ENCODE measurements around the gene ZBED4.
A peak's percentile ranks its signal among the peaks of the same experiment; 100 is the strongest.
"Not testable (repeated sequence)": the region's sequence is repeated elsewhere in the genome, so short reads cannot be mapped to it uniquely, and the experiment has no call there.

The ZBED4 gene, protein sequence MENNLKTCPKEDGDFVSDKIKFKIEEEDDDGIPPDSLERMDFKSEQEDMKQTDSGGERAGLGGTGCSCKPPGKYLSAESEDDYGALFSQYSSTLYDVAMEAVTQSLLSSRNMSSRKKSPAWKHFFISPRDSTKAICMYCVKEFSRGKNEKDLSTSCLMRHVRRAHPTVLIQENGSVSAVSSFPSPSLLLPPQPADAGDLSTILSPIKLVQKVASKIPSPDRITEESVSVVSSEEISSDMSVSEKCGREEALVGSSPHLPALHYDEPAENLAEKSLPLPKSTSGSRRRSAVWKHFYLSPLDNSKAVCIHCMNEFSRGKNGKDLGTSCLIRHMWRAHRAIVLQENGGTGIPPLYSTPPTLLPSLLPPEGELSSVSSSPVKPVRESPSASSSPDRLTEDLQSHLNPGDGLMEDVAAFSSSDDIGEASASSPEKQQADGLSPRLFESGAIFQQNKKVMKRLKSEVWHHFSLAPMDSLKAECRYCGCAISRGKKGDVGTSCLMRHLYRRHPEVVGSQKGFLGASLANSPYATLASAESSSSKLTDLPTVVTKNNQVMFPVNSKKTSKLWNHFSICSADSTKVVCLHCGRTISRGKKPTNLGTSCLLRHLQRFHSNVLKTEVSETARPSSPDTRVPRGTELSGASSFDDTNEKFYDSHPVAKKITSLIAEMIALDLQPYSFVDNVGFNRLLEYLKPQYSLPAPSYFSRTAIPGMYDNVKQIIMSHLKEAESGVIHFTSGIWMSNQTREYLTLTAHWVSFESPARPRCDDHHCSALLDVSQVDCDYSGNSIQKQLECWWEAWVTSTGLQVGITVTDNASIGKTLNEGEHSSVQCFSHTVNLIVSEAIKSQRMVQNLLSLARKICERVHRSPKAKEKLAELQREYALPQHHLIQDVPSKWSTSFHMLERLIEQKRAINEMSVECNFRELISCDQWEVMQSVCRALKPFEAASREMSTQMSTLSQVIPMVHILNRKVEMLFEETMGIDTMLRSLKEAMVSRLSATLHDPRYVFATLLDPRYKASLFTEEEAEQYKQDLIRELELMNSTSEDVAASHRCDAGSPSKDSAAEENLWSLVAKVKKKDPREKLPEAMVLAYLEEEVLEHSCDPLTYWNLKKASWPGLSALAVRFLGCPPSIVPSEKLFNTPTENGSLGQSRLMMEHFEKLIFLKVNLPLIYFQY

DNA sequence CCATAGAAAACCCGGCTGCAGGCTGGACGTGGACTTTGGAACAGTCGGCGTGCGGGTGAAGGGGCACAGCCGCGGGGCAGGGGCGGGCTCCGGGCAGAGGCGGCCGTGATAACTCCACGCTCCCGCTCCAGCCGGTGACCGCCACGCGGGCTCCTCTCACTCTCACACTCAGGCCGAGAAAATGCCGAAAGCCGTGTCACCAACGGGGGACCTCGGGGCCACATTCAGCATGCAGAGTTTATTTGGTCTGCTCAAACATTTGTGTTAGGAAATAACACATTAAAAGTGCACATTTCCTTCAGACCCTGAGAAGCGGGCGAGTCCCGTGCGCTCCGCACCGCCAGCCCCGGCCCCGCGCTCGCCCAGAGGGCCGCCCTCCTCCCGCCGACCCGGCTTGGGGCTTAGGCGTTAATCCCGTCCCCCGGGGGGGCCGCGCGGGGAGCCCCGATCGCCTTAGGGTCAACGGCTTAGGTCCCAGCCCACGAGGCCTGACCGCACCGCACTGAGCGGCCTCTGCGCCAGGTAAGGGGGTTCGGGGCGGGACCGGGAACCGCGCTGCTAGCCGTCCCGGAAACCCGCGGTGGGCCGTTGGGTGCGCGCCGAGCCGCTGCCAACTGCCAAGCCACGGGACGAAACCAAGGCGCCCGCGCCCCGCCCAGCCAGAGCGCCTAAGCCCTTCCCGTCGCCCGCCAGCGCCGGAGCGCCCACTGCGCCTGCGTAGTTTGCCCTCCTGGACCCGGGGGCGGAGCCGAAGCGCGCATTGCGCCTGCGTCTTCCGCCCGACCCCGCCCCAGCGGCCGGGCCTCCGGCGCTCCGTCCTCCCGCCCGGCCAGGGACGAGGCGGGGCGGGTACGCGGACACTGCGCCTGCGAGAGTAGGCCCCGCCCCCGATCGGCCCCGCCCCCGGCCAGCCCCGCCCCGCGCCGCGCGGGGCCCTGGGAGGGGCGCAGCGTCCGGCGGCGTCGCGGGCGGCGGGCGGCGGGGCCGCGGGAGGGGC, at the start of gene ZBED4:
Gene ZBED4 (plus strand): TSS at position 947 of the 997 bp plus-strand sequence. CDS start 29,819 bp downstream, outside the sequence.
- DNase-seq (ENCODE audit: low spot score): peak; percentile 99

DNA sequence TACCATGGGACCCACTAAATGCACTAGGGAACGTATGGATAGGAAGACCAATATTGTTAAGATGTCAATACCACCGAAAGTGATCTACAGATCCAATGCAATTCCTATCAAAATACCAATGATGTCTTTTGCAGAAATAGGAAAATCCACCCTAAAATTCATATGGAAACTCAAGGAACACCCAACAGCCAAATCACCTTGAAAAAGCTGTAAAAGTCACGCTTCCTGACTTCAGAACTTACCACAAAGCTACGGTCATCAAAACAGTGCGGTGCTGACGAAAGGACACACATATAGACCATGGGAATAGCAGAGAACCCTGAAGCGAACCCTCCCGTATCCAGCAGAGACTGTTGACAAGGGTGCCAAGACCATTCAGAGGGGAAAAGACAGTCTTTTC, 46.5 kb upstream of the ZBED4 start:
- DNase-seq (ENCODE audit: low spot score): no peak

DNA sequence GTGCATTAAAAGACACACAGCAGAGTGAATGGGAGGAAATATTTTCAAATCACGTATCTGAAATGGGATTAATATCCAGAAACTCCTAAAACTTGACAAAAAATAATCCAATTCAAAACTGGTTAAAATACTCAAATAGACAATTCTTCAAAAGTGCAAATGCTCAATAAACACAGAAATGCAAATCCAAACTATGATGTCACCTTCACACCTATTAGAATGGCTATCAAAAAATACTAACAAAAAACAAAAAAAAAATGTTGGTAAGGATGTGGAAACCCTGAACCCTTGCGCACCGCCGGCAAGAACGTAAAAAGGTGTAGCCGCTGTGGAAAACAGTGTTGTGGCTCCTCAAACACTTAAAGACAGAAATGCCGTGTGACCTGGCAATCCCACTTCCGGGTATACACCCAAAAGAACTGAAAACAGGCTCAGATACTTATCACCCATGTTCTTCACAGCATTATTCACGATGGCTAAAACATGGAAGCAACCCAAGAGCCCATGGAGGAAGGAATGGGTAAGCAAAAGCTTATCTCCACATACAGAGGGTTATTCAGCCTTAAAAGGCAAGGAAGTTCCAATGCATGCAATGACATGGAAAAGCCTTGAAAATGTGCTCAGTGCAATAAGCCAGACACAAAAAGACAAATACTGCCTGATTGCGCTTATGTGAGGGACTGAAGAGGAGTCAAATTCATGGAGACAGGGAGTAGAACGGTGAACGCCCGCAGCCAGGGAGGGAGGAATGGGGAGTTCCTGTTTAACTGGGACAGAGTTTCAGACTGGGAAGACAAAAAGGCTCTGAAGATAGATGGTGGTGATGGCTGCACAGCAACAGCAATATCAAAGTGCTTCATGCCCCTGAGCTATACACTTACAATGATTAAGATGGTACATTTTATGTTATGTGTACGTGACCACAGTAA, 45.6 kb upstream of the ZBED4 start:
- no peak for DNase-seq (ENCODE audit: low spot score)

DNA sequence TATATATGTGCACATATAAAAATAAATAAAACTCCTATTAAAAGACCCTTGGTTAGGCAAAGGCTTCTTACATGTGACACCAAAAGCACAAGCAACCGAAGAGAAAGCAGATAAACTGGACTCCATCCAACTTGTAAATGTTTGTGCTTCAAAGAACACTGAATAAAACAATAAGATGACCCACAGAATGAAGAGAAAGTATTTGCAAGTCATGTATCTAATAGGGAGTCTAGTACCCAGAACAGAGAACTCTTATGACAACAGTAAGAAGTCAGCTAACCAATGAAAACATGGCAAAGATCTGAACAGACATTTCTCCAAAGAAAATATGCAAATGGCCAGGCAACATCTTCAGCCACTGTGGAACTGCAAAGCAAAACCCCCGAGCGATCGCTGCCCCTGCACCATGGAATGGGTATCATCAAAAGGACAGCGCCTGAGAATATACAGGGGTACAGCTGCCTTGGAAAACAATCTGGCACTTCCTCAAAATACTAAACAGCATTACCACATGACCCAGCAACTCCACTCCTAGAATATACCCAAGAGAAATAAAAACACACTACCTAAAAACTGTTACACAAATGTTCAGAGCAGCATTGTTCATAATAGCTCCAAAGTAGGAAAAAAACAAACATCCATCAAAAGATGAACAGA, 43.2 kb upstream of the ZBED4 start:
- no peak for DNase-seq (ENCODE audit: low spot score)

DNA sequence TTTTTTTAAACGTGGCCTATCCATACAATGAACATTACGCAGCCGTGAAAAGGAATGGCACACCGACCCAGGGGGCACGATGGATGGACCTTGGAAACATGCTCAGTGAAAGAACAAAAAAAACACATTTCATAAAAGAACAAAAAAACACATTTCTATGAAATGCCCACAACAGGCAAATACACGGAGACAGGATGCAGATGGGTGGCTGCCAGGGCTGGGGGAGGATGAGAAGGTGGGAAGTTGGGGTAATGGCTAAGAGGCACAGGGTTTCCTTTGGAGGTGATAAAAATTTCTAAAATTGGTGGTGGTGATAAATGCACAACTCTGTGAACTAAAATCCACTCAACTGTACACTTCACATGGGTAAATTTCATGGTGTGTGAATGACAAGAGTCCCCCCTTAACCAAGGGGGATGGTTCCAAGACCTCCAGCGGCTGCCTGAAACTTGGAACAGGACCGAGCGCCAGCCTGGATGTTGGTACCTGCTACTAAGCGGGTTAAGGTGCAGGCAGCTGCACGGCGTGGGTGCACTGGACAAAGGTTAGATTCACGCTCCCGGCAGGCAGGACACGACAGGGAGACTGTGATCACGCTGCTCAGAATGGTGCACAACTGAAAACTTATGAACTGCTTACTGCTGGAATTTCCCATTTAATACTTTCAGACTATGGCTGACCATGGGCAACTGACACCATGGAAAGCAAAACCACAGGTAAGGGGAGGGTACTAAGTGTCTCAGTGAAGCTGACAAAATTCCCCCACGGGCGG, 42.4 kb upstream of the ZBED4 start:
- no peak for DNase-seq (ENCODE audit: low spot score)

DNA sequence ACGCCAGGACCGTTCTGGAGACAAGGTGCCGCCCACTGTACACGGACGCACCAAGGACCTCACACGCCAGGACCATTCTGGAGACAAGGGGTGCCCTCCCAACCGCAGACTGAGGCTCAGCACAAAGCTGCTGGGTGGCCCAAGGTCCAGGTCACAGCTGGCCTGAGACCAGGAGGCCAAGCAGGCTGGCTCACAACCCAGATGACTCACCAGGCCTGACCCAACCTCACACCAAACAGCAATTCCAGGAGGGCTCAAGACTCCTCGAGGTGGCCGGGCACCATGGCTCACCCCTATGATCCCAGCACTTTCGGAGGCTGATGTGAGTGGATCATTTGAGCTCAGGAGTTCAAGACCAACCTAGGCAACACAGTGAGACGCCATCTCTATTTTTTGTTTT, 40.8 kb upstream of the ZBED4 start:
- DNase-seq (ENCODE audit: low spot score): no peak

DNA sequence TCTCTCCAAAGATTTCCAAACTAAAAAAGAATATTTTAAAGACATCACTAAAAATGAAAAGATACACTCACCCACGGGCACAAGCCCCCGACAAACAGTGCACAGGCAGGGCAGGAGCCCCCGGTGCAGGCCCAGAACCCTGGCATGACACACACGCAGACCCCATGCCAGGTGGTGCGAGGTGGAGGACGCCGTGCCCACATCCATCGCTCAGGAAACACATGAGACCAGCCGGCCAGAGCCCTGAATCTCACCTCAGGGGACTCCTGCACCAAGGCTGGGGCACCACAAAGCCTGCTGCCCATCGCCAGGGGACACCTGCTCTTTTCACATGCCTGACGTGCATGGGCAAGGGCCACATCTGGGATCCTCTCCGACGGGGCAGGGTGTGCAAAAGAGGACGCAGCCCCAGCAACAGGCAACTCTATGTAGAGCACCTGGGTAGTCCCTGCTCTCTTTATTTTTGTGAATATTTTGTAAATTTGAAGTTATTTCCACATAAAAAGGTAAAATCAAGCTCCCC, 39.4 kb upstream of the ZBED4 start:
- no peak for DNase-seq (ENCODE audit: low spot score)

DNA sequence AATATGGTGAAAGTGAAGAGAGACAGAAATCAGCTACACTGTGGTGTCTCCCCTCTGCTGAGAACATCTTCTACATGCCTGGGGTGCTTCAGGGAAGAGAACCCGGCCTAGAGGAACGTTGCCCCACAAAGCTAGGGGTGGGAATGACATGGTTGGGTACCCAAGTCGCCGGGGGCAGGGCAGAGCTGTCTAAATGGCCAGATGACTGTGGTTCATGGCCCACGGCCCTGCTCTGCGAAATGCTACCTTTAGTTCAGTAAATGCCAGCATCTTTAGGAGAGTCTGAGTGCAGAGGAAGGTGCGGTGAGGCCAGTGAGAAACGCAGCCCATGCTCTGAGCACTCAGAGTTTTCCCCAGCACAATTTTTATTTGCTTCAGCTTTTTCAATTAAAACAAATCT, 38.8 kb upstream of the ZBED4 start:
- DNase-seq (ENCODE audit: low spot score): no peak

DNA sequence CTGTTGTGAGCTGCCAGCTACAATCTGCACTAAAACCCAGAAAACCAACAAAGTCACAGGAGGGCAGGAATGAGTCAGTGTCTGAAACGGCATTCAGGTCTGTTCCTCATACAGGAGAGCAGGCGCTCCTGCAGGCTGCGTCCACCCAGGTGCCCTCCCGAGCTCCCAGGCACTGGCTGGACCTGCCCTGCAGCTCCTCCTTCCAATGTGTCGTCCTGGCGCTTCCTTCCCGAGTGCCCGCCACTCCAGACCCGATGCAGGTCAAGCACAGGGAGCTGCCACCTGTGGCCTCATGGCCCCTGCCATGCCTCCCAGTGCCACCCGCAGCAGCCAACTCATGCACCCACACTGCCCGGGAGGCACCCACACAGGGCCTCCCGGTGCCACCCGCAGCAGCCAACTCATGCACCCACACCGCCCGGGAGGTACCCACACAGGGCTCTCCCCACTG, 38.0 kb upstream of the ZBED4 start:
- no peak for DNase-seq (ENCODE audit: low spot score)

DNA sequence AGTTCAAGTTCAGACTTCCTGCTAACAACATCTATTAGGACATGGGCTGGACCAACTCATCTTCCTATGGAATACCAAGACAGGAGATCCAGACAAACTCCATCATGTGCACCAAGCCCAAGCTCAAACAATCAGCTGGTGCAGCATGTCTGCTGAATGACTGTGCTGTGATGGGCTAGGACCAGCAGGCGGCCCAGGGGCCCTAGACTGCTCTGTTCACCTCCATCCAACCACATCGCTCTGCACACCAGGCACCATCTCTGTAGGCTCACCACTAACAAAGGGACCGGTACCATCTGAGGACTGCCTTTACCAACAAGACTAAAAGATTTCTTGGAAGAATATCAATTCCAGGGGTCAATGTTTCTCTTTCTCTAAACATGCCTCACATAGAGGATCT, 36.3 kb upstream of the ZBED4 start:
- DNase-seq (ENCODE audit: low spot score): no peak

DNA sequence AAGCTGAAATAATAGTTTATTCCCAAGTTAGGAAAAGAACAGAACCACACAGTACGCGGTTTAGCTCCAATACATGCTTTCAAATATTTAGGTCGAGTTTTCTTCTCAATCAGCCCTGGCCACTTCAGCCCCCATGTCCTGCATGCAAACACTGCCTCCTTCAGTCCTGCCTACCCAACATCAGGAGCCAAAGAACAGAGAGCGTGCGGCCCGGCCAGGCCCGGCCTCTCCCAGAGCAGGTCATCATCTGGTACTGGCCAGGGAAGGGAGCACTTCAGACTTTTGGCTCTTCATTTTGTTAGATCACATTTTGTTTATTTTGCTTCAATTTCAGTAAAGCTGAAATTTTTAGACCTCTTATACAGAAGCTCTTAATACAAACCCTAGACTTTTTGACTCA, 32.7 kb upstream of the ZBED4 start:
- no peak for DNase-seq (ENCODE audit: low spot score)

DNA sequence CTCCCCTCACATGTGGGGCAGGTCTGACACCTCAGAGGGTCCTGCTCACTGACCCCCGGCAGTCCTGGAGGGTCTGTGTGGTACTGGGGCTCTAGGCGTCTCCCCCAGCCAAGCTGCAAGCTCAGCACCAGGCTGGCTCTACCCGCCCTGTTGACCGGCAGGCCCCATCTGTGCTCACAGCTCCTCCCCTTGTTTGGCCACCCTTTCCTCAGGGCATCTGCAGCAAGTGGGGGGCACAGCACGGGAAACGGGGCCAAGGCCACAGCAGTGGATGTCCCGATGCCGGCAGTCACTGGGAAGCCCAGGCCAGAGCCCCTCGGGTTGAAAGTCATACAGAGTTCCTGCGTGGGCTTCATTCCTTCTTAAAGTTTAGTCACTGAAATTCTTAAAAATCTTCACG, 31.9 kb upstream of the ZBED4 start:
- DNase-seq (ENCODE audit: low spot score): not testable (repeated sequence)

DNA sequence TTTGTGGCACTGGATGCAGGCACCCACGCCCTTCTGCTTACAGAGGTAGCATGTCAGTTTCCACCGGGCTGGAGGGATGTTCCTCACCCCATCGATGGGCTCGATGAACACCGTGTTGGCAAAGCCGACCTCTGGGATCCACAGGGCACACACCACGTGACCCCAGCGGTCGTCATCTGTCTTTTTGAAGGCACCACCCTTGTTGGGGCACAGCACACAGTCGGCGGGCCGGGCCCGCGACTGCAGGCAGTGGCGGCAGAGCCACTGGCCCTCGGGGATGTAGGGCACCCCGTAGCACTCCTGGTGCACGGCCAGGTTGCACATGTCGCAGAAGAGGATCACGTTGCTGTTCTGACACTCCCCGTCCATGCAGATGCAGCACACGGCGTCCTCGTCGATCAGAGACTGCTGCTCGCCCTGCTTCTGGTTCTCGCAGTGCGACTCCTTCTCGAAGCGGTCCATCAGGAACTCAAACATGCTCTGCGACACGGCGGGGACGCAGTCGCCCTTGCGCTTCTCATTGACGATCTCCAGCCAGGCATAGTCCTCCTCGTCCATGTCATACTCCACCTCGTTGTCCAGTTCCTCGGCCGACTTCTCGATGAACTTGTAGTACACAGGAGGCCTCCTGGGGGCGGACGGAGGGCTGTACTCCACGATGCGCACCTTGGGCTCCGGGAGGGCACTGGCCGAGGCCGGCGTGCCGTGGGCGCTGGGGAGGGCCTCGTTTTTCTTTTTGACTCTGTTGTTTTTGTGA, 30.2 kb upstream of the ZBED4 start:
- no peak for DNase-seq (ENCODE audit: low spot score)

DNA sequence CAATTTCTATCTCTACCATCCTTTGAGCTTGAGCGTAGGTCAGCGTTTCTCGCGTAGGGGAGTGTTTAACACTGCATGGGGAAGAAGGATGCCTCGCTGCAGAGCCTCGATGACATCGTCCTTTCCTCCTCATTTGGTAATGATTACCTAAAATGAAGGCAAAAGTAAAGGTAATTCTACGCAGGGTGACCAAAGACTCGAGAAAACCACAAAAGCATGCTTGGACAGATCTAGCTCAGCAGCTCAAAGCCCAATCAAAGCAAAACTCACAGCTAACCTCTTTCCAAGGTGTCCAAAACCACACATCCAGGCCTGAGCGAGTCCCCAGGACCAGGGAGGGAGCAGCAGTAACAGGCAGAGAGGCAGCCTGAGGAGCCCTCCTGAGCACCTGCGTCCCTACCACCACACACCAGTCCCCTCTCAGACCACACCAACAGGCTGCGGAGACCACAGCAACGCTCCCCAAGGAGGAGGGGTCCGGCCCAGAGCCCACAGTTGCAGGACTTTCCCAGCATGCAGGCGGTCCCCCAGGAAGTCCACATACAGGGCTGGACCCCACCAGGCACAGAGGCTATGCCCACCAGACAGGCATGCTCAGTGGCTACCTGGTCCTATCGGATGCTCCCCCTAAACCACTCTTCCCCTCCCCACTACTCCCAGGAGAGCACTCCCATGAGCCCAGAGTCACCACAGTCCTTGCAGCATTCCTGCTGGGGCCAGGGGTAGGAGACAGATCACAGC, 29.3 kb upstream of the ZBED4 start:
- no peak for DNase-seq (ENCODE audit: low spot score)

DNA sequence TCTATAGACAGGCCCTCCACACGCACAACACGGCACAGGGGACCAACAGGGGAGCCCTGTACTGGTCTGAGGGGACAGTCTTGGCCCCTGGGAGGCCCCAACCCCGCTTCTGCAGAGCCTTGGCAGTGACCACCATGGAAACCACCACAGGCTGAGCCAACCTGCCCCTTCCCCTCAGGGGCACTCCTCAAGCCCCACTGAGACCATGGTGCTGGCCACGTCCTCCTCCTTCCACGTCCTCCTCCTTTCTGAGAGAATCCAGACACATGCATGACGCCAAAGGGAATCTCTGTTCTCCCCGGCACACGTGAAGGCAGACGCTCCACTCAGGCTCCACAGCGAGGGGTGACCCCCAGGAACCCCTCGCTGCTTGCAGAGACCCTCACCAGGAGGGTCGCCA, 28.7 kb upstream of the ZBED4 start:
- DNase-seq (ENCODE audit: low spot score): no peak

DNA sequence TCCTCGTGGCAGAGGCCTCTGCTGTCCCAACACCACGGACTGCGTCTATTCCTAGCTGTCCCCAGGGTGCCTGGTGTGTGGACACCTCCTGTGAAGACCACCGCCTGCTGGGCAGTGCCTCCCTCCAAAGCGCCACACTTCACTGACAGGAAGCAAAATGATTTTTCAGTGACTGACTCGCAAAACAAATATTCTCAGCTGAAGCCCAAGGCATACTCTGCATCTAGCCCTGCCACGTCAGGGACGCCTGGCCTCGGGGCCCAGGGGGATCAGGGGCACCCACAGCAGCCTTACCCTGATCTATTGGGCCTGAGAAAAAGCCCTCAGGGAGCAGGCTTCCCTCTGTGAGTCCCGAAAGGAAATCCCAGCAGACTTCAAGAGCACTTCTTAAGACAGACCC, 28.2 kb upstream of the ZBED4 start:
- no peak for DNase-seq (ENCODE audit: low spot score)

DNA sequence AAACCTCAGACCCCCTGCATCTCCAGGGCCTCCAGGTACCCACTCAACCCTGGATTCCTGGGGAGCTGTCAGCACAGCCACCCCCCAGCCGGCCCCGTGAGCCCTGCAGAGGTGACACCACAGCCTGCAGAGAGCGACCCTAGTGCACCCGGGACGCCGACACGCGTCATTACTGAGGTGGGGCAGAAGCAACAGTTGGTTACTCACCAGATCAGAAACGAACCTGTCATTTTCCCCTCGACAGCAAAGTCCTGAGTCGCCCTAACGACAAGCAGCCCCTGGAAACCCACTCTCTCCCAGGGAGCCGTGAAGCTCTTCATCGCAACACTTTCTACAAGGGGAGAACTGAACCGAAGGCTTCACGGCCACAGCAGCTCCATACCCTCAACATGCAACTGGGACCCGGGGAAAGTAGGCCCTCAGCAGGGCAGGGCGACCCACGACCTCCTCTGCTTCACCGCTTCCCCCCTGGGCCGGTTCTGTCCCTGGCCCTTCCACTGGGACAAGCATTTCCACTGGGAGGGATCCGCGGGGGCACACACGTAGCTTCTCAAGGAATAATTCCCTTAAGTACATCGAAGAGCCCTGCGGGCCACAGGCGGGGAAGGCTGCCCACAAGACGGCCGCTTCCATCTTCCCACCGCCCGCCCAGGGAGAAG, 27.6 kb upstream of the ZBED4 start:
- DNase-seq (ENCODE audit: low spot score): no peak
